ENCODE results near the gene SYT1.

DNA sequence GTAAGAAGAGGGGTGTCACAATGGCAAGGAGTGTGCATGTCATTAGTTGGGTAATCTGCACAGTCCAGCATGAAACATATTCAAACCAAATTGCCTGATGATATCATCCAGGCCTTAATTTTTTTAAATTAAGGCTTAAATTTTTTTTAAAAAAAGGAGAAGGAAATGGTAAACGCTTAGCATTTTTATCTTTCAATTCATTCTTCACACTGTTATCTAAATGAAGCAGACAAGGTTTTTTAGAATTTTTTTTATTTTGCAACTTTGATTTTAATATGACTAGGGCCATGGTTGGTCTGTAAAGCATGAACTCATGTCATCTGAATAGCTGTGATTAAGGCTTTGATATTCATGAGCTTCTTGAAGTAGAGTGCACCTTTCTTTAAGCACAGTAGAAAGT is 362.5 kb downstream of the SYT1 start:
- TF ChIP-seq POLR2A (IDR thresholded peaks at IDR 0.05): no peak
- TF ChIP-seq, protein P1, sequence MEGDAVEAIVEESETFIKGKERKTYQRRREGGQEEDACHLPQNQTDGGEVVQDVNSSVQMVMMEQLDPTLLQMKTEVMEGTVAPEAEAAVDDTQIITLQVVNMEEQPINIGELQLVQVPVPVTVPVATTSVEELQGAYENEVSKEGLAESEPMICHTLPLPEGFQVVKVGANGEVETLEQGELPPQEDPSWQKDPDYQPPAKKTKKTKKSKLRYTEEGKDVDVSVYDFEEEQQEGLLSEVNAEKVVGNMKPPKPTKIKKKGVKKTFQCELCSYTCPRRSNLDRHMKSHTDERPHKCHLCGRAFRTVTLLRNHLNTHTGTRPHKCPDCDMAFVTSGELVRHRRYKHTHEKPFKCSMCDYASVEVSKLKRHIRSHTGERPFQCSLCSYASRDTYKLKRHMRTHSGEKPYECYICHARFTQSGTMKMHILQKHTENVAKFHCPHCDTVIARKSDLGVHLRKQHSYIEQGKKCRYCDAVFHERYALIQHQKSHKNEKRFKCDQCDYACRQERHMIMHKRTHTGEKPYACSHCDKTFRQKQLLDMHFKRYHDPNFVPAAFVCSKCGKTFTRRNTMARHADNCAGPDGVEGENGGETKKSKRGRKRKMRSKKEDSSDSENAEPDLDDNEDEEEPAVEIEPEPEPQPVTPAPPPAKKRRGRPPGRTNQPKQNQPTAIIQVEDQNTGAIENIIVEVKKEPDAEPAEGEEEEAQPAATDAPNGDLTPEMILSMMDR (IDR thresholded peaks at IDR 0.05 in 8 of 11, conservative IDR thresholded peaks at IDR 0.05 in 3 of 11): no peak
